Esophagus muscularis mucosa (tissue), 3 donors: ENCODE measurements around the gene RXRB.

Experiments
- POLR2A ChIP-seq: fragments of 450-650 bp; IDR thresholded peaks from one replicate; pipeline ENCODE4 v1.6.1; 2017; ENCODE audit warnings: antibody characterized with exemption, moderate library complexity, mild to moderate bottlenecking, low read depth
- POLR2AphosphoS5 ChIP-seq, 2 donors: sonication (generic); formaldehyde crosslinking; IDR thresholded peaks; one replicate each; pipeline ENCODE4 v1.6.1; 2017; ENCODE audit warnings: antibody characterized with exemption in 2 of 2
- TF ChIP-seq, protein P1 (sequence below), 3 experiments: fragments of 200-600 bp in 2 of 3; fragments of 450-650 bp in 1 of 3; sonication (generic) in 2 of 3; IDR thresholded peaks; one replicate each; pipeline ENCODE4 v1.5.1; 2017 to 2019; ENCODE audit warnings: antibody characterized with exemption in 3 of 3, mild to moderate bottlenecking in 2 of 3, moderate library complexity in 1 of 3

DNA sequence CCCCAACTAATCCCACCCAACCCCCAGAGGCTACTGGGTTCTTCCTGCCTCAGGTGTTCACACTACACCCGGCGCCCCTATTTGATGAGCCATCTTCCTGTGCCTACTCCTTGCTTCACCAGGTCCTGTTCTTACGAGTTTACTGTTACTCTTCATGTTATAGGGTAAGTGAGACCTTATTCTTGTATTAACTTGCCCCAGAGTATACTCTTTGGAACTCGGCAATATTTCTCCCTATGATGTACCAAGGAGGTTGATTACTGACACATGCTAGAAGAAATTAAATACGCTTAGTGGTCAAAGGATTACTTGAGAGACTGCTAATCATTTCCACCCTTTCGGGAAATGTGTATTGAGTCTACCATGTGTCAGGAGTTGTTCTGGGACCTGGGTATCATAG is 16.8 kb upstream of the RXRB start:
- TF ChIP-seq, protein P1, sequence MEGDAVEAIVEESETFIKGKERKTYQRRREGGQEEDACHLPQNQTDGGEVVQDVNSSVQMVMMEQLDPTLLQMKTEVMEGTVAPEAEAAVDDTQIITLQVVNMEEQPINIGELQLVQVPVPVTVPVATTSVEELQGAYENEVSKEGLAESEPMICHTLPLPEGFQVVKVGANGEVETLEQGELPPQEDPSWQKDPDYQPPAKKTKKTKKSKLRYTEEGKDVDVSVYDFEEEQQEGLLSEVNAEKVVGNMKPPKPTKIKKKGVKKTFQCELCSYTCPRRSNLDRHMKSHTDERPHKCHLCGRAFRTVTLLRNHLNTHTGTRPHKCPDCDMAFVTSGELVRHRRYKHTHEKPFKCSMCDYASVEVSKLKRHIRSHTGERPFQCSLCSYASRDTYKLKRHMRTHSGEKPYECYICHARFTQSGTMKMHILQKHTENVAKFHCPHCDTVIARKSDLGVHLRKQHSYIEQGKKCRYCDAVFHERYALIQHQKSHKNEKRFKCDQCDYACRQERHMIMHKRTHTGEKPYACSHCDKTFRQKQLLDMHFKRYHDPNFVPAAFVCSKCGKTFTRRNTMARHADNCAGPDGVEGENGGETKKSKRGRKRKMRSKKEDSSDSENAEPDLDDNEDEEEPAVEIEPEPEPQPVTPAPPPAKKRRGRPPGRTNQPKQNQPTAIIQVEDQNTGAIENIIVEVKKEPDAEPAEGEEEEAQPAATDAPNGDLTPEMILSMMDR (IDR thresholded peaks at IDR 0.05), result no peak
- TF ChIP-seq POLR2A (no peak), POLR2AphosphoS5 (IDR thresholded peaks at IDR 0.05) (no peak)
